Measurements from ENCODE around the gene ADAM12. TPM values are rescaled to one million over a fixed set of nuclear protein-coding genes. Genes with fewer than 3 reads are reported as not detected.
"Not testable (repeated sequence)": the region's sequence is repeated elsewhere in the genome, so short reads cannot be mapped to it uniquely, and the experiment has no call there.

ADAM12 gene
- total RNA-seq, 1 donor from 2014 or later: 0.68 TPM

- no peak for DNase-seq
Measured at GRCh38 chr10:126006264-126006663, 382.0 kb downstream of the ADAM12 start.

GRCh38 chr10:126004752-126005151 is 383.5 kb downstream of the ADAM12 start:
- DNase-seq: no peak

GRCh38 chr10:126001576-126001975 is 386.7 kb downstream of the ADAM12 start:
- DNase-seq: peak; percentile 8

GRCh38 chr10:125999694-126000093 is 388.6 kb downstream of the ADAM12 start:
- DNase-seq: no peak

GRCh38 chr10:125997586-125997985 is 390.7 kb downstream of the ADAM12 start:
- no peak for DNase-seq

GRCh38 chr10:125995726-125996304 is 392.5 kb downstream of the ADAM12 start:
- DNase-seq: no peak

- DNase-seq: no peak
Measured at GRCh38 chr10:125994601-125995000, 393.7 kb downstream of the ADAM12 start.

- no peak for DNase-seq
Measured at GRCh38 chr10:125992254-125992653, 396.0 kb downstream of the ADAM12 start.

GRCh38 chr10:125991392-125991791 is 396.9 kb downstream of the ADAM12 start:
- DNase-seq: no peak

- no peak for DNase-seq
Measured at GRCh38 chr10:125990974-125991373, 397.3 kb downstream of the ADAM12 start.

- no peak for DNase-seq
Measured at GRCh38 chr10:125989791-125990190, 398.5 kb downstream of the ADAM12 start.

- DNase-seq: no peak
Measured at GRCh38 chr10:125985557-125986240, 402.6 kb downstream of the ADAM12 start.

GRCh38 chr10:125984865-125985495 is 403.3 kb downstream of the ADAM12 start:
- no peak for DNase-seq

GRCh38 chr10:125984346-125984745 is 403.9 kb downstream of the ADAM12 start:
- DNase-seq: no peak

GRCh38 chr10:125983656-125984055 is 404.6 kb downstream of the ADAM12 start:
- DNase-seq: no peak

GRCh38 chr10:125983161-125983560 is 405.1 kb downstream of the ADAM12 start:
- DNase-seq: no peak

GRCh38 chr10:125982260-125982948 is 405.9 kb downstream of the ADAM12 start:
- DNase-seq: peak; percentile 83

GRCh38 chr10:125980521-125981035 is 407.7 kb downstream of the ADAM12 start:
- DNase-seq: no peak

- no peak for DNase-seq
Measured at GRCh38 chr10:125979976-125980375, 408.3 kb downstream of the ADAM12 start.

- DNase-seq: peak; percentile 43
Measured at GRCh38 chr10:125976960-125977605, 411.2 kb downstream of the ADAM12 start.

GRCh38 chr10:125970077-125970630 is 418.1 kb downstream of the ADAM12 start:
- DNase-seq: not testable (repeated sequence)

- no peak for DNase-seq
Measured at GRCh38 chr10:125967533-125967932, 420.7 kb downstream of the ADAM12 start.

All from dermis blood vessel endothelial cell (primary cell).